BLaER1 (cell line): ENCODE data around the gene LIPN.

Experiments
- H3K27ac ChIP-seq: shearing (Covaris generic); formaldehyde crosslinking; 2 replicates; pipeline ENCODE4 v1.8.1; 2022
- H3K27me3 ChIP-seq: shearing (Covaris generic); formaldehyde crosslinking; 2 replicates; pipeline ENCODE4 v1.8.1; 2022
- H3K36me3 ChIP-seq: shearing (Covaris generic); formaldehyde crosslinking; 2 replicates; pipeline ENCODE4 v1.8.1; 2022
- H3K4me1 ChIP-seq: shearing (Covaris generic); formaldehyde crosslinking; 2 replicates; pipeline ENCODE4 v1.8.1; 2022
- H3K4me2 ChIP-seq: shearing (Covaris generic); formaldehyde crosslinking; 2 replicates; pipeline ENCODE4 v1.8.1; 2022
- H3K4me3 ChIP-seq: shearing (Covaris generic); formaldehyde crosslinking; 2 replicates; pipeline ENCODE4 v1.8.1; 2022
- H3K9ac ChIP-seq: shearing (Covaris generic); formaldehyde crosslinking; 2 replicates; pipeline ENCODE4 v1.8.1; 2022
- H3K9me3 ChIP-seq: shearing (Covaris generic); formaldehyde crosslinking; 2 replicates; pipeline ENCODE4 v1.8.1; 2022
- H4K20me1 ChIP-seq: shearing (Covaris generic); formaldehyde crosslinking; 2 replicates; pipeline ENCODE4 v1.8.1; 2022
- Cebpa-rat ChIP-seq: shearing (Covaris generic); IDR thresholded peaks from 2 replicates; pipeline ENCODE4 v1.8.1; 2022

The LIPN gene

DNA sequence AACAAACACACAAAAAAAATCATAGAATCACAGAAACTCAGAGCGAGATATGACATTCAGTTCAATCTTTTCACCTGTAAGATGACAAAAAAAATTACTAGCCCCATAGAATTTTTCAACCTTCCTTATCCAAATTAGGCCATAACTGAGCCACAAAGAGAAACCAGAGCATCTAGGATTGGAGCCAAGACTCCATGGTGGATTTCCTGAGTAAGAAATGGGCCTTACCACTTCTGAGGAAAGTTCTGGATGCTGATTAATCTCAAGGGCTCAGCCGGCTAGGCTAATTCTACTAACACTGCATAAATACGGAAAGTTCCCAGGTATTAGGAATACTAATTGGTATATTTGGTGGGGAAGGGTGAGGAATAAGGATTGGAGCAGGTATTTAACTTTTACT lies 59.5 kb downstream of the LIPN start:
- Histone ChIP-seq H3K4me3 (no peak overlapping the region), H3K27ac (no peak overlapping the region), H3K9ac (no peak overlapping the region), H3K4me2 (no peak overlapping the region), H3K36me3 (no peaks in the 10 kb centered on the region), H3K4me1 (no peaks in the 10 kb centered on the region), H3K9me3 (no peaks in the 10 kb centered on the region), H3K27me3 (no peaks in the 10 kb centered on the region), H4K20me1 (no peaks in the 10 kb centered on the region)
- TF ChIP-seq Cebpa-rat = no peak

DNA sequence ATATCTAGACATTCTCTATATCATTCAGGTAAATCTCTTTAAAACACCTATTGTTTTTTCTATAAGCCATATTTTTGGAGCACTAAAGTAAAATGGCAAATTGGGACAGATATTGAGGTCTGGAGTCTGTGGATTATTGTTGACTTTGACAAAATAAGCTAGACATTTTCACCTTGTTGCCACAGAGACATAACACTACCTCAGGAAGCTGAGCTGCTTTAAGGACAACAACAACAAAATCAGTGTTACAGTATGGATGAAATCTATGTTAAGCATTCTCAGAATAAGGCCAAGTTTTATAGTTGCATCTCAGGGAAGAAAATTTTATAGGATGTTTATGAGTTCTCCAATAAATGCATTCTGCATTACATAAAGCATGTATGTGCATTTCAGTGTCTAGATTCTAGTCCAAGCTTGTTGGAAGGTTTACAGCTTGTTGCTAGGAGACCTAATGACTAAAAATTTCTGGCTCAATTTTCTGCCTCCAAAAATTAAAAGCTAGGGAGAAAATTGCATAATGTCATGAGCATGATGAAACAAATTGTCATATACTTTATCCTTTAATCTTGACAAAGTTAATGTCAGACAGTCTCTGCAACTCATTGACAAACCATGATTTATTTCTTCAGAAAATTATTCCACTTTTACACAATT lies 61.1 kb downstream of the LIPN start:
- H3K27ac ChIP-seq = no peak overlapping the region
- H3K4me2 ChIP-seq = no peak overlapping the region
- H3K9ac ChIP-seq = no peak overlapping the region
- TF ChIP-seq Cebpa-rat = no peak
- no peaks in the 10 kb centered on the region for H3K27me3 ChIP-seq
- H3K36me3 ChIP-seq = no peaks in the 10 kb centered on the region
- H3K4me3 ChIP-seq = no peak overlapping the region
- no peaks in the 10 kb centered on the region for H4K20me1 ChIP-seq
- 0 out of 2 replicates have a peak, but pooled peaks cover 5% of the 10 kb centered on the region for H3K4me1 ChIP-seq
- no peaks in the 10 kb centered on the region for H3K9me3 ChIP-seq

GRCh38 chr10:88826388-88826787 lies 66.6 kb downstream of the LIPN start:
- Histone ChIP-seq H4K20me1 (no peaks in the 10 kb centered on the region), H3K27ac (no peak overlapping the region), H3K9me3 (no peaks in the 10 kb centered on the region), H3K27me3 (no peaks in the 10 kb centered on the region; the same call in 1 of the 2 replicates), H3K9ac (no peak overlapping the region), H3K4me2 (no peak overlapping the region), H3K36me3 (no peaks in the 10 kb centered on the region), H3K4me1 (peaks cover 33% of the 10 kb centered on the region), H3K4me3 (no peak overlapping the region)
- no peak for TF ChIP-seq Cebpa-rat

- H4K20me1 ChIP-seq = no peaks in the 10 kb centered on the region
- no peaks in the 10 kb centered on the region; the same call in 1 of the 2 replicates for H3K27me3 ChIP-seq
- H3K9ac ChIP-seq = no peak overlapping the region
- H3K4me3 ChIP-seq = no peak overlapping the region
- no peak overlapping the region for H3K27ac ChIP-seq
- TF ChIP-seq Cebpa-rat = no peak
- H3K36me3 ChIP-seq = no peaks in the 10 kb centered on the region
- H3K4me1 ChIP-seq = peaks cover 34% of the 10 kb centered on the region
- no peak overlapping the region for H3K4me2 ChIP-seq
- no peaks in the 10 kb centered on the region for H3K9me3 ChIP-seq
These were observed 67.9 kb downstream of the LIPN start for GRCh38 chr10:88827671-88828070.

DNA sequence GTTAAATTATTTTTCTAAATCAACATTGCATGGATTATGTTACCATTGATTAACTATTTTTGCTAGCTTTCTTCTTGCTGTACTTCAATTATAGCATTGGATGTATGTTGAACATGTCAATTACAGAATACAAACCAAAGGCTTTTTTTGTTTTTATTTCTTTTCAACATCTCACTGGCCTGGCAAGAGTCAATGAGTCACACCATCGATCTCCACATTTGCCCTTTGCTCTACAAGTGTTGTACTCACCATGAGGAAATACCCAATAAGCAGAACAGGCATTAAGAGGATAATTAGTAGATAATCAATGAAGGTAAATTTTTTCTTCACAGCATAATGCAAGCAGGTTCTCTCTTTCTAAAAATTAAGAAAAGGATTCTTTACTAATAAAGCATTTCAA lies 68.5 kb downstream of the LIPN start:
- peak overlapping the region; percentile 45 for H3K4me2 ChIP-seq
- no peaks in the 10 kb centered on the region for H3K36me3 ChIP-seq
- no peak overlapping the region for H3K27ac ChIP-seq
- no peaks in the 10 kb centered on the region for H3K9me3 ChIP-seq
- no peak overlapping the region for H3K4me3 ChIP-seq
- peaks cover 35% of the 10 kb centered on the region for H3K4me1 ChIP-seq
- H3K27me3 ChIP-seq = no peaks in the 10 kb centered on the region; the same call in 1 of the 2 replicates
- H3K9ac ChIP-seq = no peak overlapping the region
- TF ChIP-seq Cebpa-rat = no peak
- no peaks in the 10 kb centered on the region for H4K20me1 ChIP-seq
